Peyer's patch (tissue), 4 donors: ENCODE results near the gene RPS8.

Experiments
- CTCF ChIP-seq, 6 experiments: fragments of 450-650 bp in 4 of 6; fragments of 200-600 bp in 2 of 6; sonication (generic) in 1 of 6; IDR thresholded peaks; one replicate each; pipeline ENCODE4 v1.5.1; 2017 to 2019; ENCODE audit warnings: antibody characterized with exemption in 6 of 6, mild to moderate bottlenecking in 3 of 6, moderate library complexity in 1 of 6
- POLR2A ChIP-seq, 2 donors: fragments of 450-650 bp; IDR thresholded peaks; one replicate each; pipeline ENCODE4 v1.5.1; 2017; ENCODE audit warnings: antibody characterized with exemption in 2 of 2, mild to moderate bottlenecking in 2 of 2, moderate library complexity in 2 of 2

GRCh38 chr1:44787506-44787905 is 12.2 kb downstream of the RPS8 start:
- TF ChIP-seq CTCF (IDR thresholded peaks at IDR 0.05) (no peak), POLR2A (IDR thresholded peaks at IDR 0.05) (no peak)
